PC-3 (cell line): ENCODE data around the gene CHST8. TPM values are rescaled to one million over a fixed set of nuclear protein-coding genes. Genes with fewer than 3 reads are reported as not detected.

Source experiments
- ATAC-seq: fragments of 200-7000 bp; cut with Tn5 transposase; 2 replicates; pipeline ENCODE4 v1.9.1; 2020; ENCODE audit warnings: mild to moderate bottlenecking, moderate library complexity
- BruUV-seq: library from RNA; stranded (reverse); fragments of 400-500 nt; replicated peaks from 2 replicates; lab custom pipeline; 2021; lab: Mats Ljungman, UMichigan
- CTCF ChIA-PET: fragments of 300-600 bp; sonication (Branson Sonifier 250); formaldehyde crosslinking; loops from one replicate; lab custom pipeline; 2022; ENCODE audit warnings: antibody characterized with exemption; lab: Charles Lee
- POLR2A ChIA-PET: fragments of 300-600 bp; sonication (Branson Sonifier 250); formaldehyde crosslinking; loops from one replicate; lab custom pipeline; 2022; ENCODE audit warnings: antibody characterized with exemption; ENCODE audit not compliant: unreplicated experiment; lab: Charles Lee
- DNase-seq: peaks from one replicate; pipeline ENCODE4 v3.0.0-alpha.2; 2015
- H2AFZ ChIP-seq: fragments of 300-600 bp; sonication (generic); 2 replicates; pipeline ENCODE4 v1.6.0; 2016; ENCODE audit warnings: antibody characterized with exemption, low read length
- H3F3A ChIP-seq: fragments of 300-600 bp; sonication (generic); one replicate; pipeline ENCODE4 v1.6.0; 2017; ENCODE audit warnings: antibody characterized with exemption, low read length, control low read depth, mild to moderate bottlenecking; ENCODE audit not compliant: unreplicated experiment
- H3K27ac ChIP-seq: fragments of 300-600 bp; sonication (generic); 2 replicates; pipeline ENCODE4 v1.5.1; 2016; ENCODE audit warnings: mild to moderate bottlenecking, low read length
- H3K27me3 ChIP-seq: fragments of 300-600 bp; sonication (generic); 2 replicates; pipeline ENCODE4 v1.6.1; 2016; ENCODE audit warnings: low read length, mixed read lengths
- H3K36me3 ChIP-seq: fragments of 300-600 bp; sonication (generic); 2 replicates; pipeline ENCODE4 v1.6.1; 2016; ENCODE audit warnings: low read depth, mixed run types, low read length, mixed read lengths
- H3K4me1 ChIP-seq: fragments of 300-600 bp; sonication (generic); 2 replicates; pipeline ENCODE4 v1.5.1; 2016; ENCODE audit warnings: low read length; ENCODE audit not compliant: insufficient read depth
- H3K4me2 ChIP-seq: fragments of 300-600 bp; sonication (generic); 2 replicates; pipeline ENCODE4 v1.6.0; 2016; ENCODE audit warnings: low read length
- H3K4me3 ChIP-seq: fragments of 300-600 bp; sonication (generic); 2 replicates; pipeline ENCODE4 v1.5.1; 2016; ENCODE audit warnings: mild to moderate bottlenecking, low read length, mixed read lengths
- H3K79me2 ChIP-seq: fragments of 300-600 bp; sonication (generic); 2 replicates; pipeline ENCODE4 v1.6.1; 2017; ENCODE audit warnings: low read length, mixed read lengths
- H3K9ac ChIP-seq: fragments of 300-600 bp; sonication (generic); 2 replicates; pipeline ENCODE4 v1.6.0; 2016; ENCODE audit warnings: mild to moderate bottlenecking, low read length
- H3K9me2 ChIP-seq: fragments of 300-600 bp; sonication (generic); replicated peaks from 2 replicates; pipeline ENCODE4 v1.6.1; 2016; ENCODE audit warnings: mixed run types, low read length, mixed read lengths
- H3K9me3 ChIP-seq: fragments of 300-600 bp; sonication (generic); 2 replicates; pipeline ENCODE4 v1.6.1; 2016; ENCODE audit warnings: low read length, mixed read lengths
- H4K20me1 ChIP-seq: fragments of 300-600 bp; sonication (generic); 2 replicates; pipeline ENCODE4 v1.6.1; 2016; ENCODE audit warnings: low read length, mixed read lengths
- EZH2 ChIP-seq: fragments of 300-600 bp; sonication (generic); IDR thresholded peaks from one replicate; pipeline ENCODE4 v1.6.1; 2017; ENCODE audit warnings: antibody characterized with exemption, mild to moderate bottlenecking, low read length; ENCODE audit not compliant: unreplicated experiment
- EZH2phosphoT487 ChIP-seq: fragments of 300-600 bp; sonication (generic); IDR thresholded peaks from 2 replicates; pipeline ENCODE4 v1.6.1; 2018; ENCODE audit warnings: mild to moderate bottlenecking, antibody characterized with exemption, low read length, borderline replicate concordance
- intact Hi-C: fragments of 100-400 bp; cut with micrococcal nuclease; formaldehyde crosslinking; loops from 2 replicates; pipeline ENCODE4 v1.9.0; 2023
- total RNA-seq: library from RNA; depleted of rRNA; stranded (reverse); fragments of >200 nt; gene quantifications from 2 replicates; pipeline ENCODE4 v1.2.3, GENCODE V29; 2014
- TF ChIP-seq, protein P1 (sequence below): fragments of 300-600 bp; sonication (generic); conservative IDR thresholded peaks from 2 replicates; pipeline ENCODE4 v1.5.1; 2017; ENCODE audit warnings: antibody characterized with exemption, low read depth, mild to moderate bottlenecking, low read length

The CHST8 gene
- total RNA-seq, 1 experiment from 2014 or later: 0.36 TPM

DNA sequence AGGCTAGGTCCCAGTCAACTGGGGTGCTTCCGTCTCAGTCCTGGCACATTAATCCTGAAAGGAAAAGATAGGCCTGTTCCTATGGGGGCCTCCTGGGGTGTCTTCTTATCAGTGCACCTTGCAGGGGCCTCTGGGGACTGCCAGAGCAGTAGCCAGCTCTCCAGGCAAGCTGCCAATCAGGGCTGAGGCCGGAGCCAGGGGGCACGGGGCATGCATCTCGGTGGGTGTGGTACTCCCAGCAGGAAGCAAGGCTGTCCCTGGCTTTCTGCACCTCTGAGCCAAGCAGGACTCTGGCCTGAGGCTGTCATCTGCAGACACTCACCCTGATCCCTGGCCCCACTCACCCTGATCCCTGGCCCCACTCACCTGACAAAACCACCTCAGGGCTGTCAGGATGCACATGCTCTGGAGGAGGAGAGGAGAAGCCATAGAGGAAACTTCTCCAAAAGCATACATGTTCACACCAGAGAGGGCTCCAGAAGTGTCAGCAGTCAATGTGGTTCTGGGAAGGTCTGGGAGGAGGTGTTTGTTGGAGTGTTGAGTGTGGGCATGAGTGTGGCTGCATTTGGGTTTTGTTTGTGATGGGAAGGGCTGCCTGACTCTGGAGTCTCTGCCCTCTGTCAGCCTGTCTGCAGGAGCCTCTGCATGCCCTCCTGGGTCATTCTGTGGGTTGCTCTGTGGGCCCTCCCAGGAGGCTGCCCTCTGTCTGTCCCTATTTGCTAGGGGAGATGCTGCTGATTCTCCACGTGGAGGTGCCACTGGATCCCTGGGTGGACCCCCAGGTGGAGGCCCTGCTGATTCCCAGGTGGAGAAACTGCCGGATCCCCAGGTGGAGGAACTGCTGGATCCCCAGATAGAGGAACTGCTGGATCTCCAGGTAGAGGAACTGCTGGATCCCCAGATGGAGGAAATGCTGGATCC lies 152.2 kb downstream of the CHST8 start:
- H3K36me3 ChIP-seq: no peaks in the 10 kb centered on the region
- no peaks in the 10 kb centered on the region for H4K20me1 ChIP-seq
- H3K79me2 ChIP-seq: no peaks in the 10 kb centered on the region
- no peaks in the 10 kb centered on the region for H3K9me3 ChIP-seq
- intact Hi-C loops: no loop called here
- BruUV-seq: no TSS peak
- ChIA-PET POLR2A (no interaction called here), CTCF (no interaction called here)
- no peaks in the 10 kb centered on the region for H3K27me3 ChIP-seq
- no peak overlapping the region for H3K9ac ChIP-seq
- TF ChIP-seq EZH2 (no peak), EZH2phosphoT487 (no peak)
- TF ChIP-seq, protein P1, sequence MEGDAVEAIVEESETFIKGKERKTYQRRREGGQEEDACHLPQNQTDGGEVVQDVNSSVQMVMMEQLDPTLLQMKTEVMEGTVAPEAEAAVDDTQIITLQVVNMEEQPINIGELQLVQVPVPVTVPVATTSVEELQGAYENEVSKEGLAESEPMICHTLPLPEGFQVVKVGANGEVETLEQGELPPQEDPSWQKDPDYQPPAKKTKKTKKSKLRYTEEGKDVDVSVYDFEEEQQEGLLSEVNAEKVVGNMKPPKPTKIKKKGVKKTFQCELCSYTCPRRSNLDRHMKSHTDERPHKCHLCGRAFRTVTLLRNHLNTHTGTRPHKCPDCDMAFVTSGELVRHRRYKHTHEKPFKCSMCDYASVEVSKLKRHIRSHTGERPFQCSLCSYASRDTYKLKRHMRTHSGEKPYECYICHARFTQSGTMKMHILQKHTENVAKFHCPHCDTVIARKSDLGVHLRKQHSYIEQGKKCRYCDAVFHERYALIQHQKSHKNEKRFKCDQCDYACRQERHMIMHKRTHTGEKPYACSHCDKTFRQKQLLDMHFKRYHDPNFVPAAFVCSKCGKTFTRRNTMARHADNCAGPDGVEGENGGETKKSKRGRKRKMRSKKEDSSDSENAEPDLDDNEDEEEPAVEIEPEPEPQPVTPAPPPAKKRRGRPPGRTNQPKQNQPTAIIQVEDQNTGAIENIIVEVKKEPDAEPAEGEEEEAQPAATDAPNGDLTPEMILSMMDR: no peak
- no peaks in the 10 kb centered on the region for H3K9me2 ChIP-seq
- DNase-seq (no peak), ATAC-seq (no peak)
- no peak overlapping the region for H3K4me3 ChIP-seq
- H3K4me2 ChIP-seq: no peak overlapping the region
- H3K4me1 ChIP-seq: peaks cover 4% of the 10 kb centered on the region; the same call in 1 of the 2 replicates
- H3K27ac ChIP-seq: no peak overlapping the region
- no peaks in the 10 kb centered on the region for H3F3A ChIP-seq
- no peak overlapping the region for H2AFZ ChIP-seq

GRCh38 chr19:33774751-33775150 lies 153.0 kb downstream of the CHST8 start:
- intact Hi-C loops: no loop called here
- Histone ChIP-seq H3K4me2 (no peak overlapping the region), H3K9ac (no peak overlapping the region), H3K36me3 (no peaks in the 10 kb centered on the region), H3K4me1 (peaks cover 4% of the 10 kb centered on the region; the same call in 1 of the 2 replicates), H3K79me2 (no peaks in the 10 kb centered on the region), H3K27ac (no peak overlapping the region), H2AFZ (no peak overlapping the region), H3K4me3 (no peak overlapping the region), H3K9me3 (no peaks in the 10 kb centered on the region), H3F3A (no peaks in the 10 kb centered on the region), H3K27me3 (no peaks in the 10 kb centered on the region), H3K9me2 (no peaks in the 10 kb centered on the region), H4K20me1 (no peaks in the 10 kb centered on the region)
- TF ChIP-seq EZH2: no peak
- TF ChIP-seq EZH2phosphoT487: no peak
- TF ChIP-seq, protein P1: no peak
- CTCF ChIA-PET: no interaction called here
- DNase-seq (no peak), ATAC-seq (no peak)
- POLR2A ChIA-PET: no interaction called here
- no TSS peak for BruUV-seq
